ENCODE results near the gene BAMBI.

Gene BAMBI

DNA sequence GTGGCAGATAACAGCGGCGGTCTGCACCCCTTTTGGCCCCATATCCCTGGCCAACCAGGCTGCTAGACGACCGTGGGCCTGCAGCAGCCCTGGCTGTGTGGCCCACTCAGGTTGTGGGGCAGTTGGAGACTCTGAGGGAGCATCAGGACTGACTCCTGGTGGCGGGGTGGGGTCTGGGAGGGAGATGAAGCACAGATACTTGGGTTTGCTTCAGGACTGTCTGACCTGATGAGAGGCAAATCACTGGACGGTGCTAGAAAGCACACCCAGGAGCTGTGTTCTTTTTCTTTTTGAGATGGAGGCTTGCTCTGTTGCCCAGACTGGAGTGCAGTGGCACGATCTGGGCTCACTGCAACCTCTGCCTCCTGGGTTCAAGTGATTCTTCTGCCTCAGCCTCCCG lies 28.2 kb downstream of the BAMBI start:
- no peak for DNase-seq (ENCODE audit: low read depth, low spot score)

DNA sequence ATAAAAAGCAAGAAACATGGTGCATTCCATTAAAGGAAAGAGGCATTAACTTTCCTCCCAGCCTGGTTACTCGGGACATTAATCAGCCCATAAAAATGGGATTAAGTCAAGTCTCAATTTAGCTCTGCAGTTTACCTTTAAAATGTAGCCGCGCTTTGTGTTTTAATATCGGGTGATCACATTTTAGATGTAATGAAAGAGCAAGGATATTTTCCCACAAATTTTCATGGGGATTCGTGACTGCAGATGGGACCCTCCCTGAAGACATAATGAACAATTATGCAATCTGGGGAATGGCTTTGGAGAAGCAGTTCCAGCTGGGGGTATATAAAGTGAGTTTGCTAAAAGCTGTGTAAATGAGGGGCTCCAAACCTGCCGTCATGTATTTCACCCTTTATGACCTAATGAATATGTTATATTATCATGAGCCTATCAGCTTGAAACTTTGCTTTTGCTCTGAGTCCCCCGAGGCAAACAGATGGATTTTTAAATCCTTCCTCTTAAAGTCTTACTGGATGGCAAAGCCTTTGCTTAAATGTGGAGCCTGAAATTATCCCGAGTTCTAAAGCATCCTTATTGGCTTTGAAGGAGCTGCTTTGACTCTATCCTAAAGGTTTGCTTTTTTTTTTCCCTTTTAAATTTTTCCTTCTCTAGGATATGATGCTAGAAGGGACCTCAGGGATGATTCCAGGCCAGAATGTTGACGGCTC lies 31.8 kb downstream of the BAMBI start:
- DNase-seq (ENCODE audit: low read depth, low spot score): no peak

GRCh38 chr10:28710202-28710886 lies 33.0 kb downstream of the BAMBI start:
- no peak for DNase-seq (ENCODE audit: low read depth, low spot score)

DNA sequence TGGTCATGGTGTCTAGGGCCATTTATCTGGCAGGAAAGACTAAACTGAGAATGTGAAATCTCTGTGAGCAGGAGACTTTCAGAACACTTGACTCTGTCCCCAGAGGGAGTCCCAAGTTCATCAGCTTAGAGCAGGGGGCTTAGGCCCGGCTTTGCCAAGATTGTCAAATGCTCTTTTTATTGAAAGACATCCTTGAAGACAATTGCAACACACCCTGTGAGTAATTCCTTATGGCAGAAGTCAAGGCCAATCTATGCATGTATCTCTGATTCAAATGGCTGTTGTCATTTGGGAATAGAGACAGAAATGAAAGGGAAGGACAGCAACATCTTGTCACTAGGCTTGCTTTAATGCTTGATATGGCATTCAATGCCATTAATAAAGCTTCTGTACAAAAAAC lies 33.7 kb downstream of the BAMBI start:
- no peak for DNase-seq (ENCODE audit: low read depth, low spot score)

- no peak for DNase-seq (ENCODE audit: low read depth, low spot score)
These were observed 34.5 kb downstream of the BAMBI start for GRCh38 chr10:28711776-28712175.

- no peak for DNase-seq (ENCODE audit: low read depth, low spot score)
These were observed 36.5 kb downstream of the BAMBI start for GRCh38 chr10:28713626-28714352.

GRCh38 chr10:28714401-28715053 lies 37.2 kb downstream of the BAMBI start:
- DNase-seq (ENCODE audit: low read depth, low spot score): no peak

DNA sequence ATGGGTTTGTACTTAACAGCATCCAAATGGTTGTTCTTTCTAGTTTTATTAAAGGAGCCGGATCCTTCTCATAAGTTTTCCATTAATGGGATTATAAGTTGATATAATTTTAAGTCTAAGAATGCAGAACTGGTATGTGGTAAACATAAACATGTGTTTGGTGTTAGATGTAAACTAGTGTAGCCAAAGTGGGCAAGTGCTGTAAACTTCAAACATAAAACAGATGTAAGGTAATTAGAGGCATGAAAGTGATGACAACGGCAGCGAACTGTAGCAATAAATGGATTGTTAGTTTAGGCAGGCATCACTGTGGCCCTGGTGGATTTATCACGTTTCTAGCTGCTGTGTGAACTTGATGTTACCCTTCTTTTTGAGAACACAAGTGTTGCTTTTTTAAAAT lies 37.9 kb downstream of the BAMBI start:
- DNase-seq (ENCODE audit: low read depth, low spot score): no peak

DNA sequence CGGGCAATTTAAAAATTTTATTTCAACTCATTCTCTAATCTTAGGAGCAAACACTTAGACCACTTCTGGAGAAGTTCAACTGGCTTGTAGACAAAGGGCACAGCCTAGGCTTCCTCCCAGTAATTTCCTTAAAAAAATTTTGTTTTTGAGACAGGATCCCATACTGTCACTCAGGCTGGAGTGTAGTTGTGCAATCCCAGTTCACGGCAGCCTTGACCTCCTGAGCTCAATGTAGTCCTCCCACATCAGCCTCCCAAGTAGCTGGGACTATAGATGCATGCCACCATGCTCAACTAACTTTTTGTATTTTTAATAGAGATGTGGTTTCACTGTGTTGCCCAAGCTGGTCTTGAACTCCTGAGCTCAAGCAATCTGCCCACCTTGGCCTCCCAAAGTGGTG lies 38.4 kb downstream of the BAMBI start:
- no peak for DNase-seq (ENCODE audit: low read depth, low spot score)

DNA sequence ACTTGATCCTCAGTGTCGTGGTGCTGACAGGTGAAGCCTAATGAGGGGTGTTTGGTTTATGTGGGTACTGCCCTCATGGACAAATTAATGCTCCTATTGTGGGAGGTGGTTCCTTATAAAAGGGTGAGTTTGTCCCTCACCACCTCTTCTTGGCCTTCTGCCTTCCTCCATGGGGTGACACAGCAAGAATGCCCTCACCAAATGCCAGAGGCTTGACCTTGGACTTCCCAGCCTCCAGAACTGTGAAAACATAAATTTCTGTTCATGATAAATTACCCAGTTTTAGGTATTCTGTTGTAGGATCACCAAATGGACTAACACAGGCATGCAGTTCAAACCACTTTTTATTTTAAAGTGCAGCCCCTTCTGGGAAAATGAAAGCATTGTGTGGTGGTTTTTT lies 39.4 kb downstream of the BAMBI start:
- DNase-seq (ENCODE audit: low read depth, low spot score): no peak

- DNase-seq (ENCODE audit: low read depth, low spot score): no peak
These were observed 40.4 kb downstream of the BAMBI start for GRCh38 chr10:28717656-28718201.

GRCh38 chr10:28719789-28720436 lies 42.6 kb downstream of the BAMBI start:
- no peak for DNase-seq (ENCODE audit: low read depth, low spot score)

DNA sequence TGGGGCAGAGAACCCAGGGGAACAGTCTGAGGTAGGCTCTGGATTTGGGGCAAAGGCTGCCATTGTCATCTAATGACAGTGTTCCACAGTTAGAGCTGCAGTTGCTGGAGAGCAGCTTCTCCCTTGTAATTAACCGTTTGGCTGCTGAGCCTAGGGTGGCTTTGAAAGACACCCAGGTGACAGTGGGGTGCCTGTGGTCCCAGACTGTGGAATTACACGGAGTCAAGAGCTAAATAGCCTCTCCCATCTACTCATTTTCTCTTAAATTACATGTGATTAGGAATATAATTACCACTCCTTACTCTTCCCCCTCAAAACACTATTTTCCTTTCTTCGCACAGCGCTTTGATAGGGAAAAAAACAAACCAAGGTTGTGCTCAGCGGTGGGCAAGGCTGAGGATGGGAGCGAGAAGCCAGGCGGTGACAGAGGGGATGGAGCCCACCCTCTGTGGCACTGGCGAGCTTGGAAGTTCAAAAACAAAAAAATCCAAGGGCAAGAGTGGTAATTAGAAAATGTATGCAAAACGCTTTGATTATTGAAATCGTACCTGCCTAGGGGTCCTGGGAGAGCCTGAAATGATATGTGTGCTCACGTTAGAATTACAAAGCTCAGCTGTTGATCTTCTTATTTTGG lies 44.1 kb downstream of the BAMBI start:
- DNase-seq (ENCODE audit: low read depth, low spot score): no peak

GRCh38 chr10:28722065-28722803 lies 44.9 kb downstream of the BAMBI start:
- no peak for DNase-seq (ENCODE audit: low read depth, low spot score)

DNA sequence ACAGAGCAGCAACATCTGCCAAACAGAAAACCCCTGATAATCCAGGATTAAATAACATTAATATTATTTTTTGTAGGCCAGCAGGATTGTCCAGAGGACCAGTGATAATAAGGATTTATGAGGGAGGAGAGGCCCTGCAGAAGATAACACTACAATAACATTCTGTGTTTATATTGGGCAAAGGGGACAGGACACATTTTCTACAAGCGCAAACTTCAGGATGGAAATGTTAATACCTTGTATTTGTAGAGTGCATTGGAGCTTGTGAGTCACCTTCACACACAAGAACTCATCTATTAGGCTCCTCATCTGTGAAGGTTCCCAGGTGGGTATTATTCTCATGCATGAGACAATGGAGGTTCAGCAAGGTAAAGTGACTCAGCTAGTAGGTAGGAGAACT lies 51.0 kb downstream of the BAMBI start:
- DNase-seq (ENCODE audit: low read depth, low spot score): no peak

- DNase-seq (ENCODE audit: low read depth, low spot score): no peak
These were observed 52.9 kb downstream of the BAMBI start for GRCh38 chr10:28730031-28730778.

DNA sequence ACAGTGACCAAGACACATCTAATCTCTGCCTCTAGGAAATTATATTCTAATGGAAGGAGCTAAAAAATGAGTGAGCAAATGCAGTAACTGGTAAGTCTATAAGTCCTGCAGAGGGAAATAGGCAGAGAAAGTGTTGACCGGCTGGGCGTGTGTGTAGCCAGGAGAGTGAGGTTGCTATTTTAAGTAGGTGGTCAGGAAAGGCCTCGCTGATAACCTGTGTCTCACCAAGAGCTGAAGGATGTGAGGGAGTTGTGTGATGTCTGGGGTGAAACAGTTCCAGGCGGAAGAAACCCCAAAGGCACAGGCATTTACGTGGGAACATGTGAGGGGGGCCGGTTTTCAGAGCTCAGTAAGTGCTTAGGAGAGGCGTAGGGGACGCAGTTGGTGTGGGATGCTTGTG lies 54.8 kb downstream of the BAMBI start:
- no peak for DNase-seq (ENCODE audit: low read depth, low spot score)
